Fibroblast of lung (primary cell): Measurements from ENCODE around the gene TSGA10.

Source experiments
- CTCF ChIP-seq, 2 donors: IDR thresholded peaks in 1 of 2; conservative IDR thresholded peaks in 1 of 2; 1 replicate in 1 of 2; 2 replicates in 1 of 2; pipeline ENCODE4 v1.5.1; 2011 to 2012; ENCODE audit warnings: low read length in 2 of 2, control low read depth in 1 of 2, inconsistent platforms in 1 of 2, low read depth in 1 of 2, mild to moderate bottlenecking in 1 of 2
- EZH2 ChIP-seq: IDR thresholded peaks from 2 replicates; pipeline ENCODE4 v1.5.1; 2012; ENCODE audit warnings: low read length, control low read depth, mild to moderate bottlenecking; ENCODE audit errors: missing control alignments

GRCh38 chr2:99190548-99190947 is 35.8 kb upstream of the TSGA10 start:
- TF ChIP-seq CTCF (conservative IDR thresholded peaks at IDR 0.05 in 1 of 2, IDR thresholded peaks at IDR 0.05 in 1 of 2; ENCODE audit: low read depth in 1 of 2, low read length in 2 of 2) (peak in 1 of 2 donors; percentile 10), EZH2 (no peak)
